HG03196 (cell line): Measurements from ENCODE around the gene EMILIN1.
"Not testable (repeated sequence)": the region's sequence is repeated elsewhere in the genome, so short reads cannot be mapped to it uniquely, and the experiment has no call there.

ENCODE experiments used
- ATAC-seq: cut with Tn5 transposase; IDR thresholded peaks from one replicate; pipeline ENCODE4 v1.9.1; 2021; ENCODE audit not compliant: unreplicated experiment

The EMILIN1 gene

DNA sequence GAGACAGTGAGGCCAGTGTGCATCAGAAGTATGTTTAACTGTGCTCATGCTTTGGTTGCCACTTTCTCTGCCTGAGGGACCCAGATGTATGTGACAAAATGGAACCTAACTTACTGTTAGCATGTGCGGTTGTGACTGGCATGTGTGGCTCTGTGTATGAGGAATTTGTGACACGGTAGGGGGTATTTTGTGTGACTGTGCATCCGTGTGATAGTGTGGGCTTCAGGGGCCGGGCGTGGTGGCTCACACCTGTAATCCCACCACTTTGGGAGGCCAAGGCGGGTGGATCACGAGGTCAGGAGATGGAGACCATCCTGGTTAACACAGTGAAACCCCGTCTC lies 40.9 kb downstream of the EMILIN1 start:
- not testable (repeated sequence) for ATAC-seq

DNA sequence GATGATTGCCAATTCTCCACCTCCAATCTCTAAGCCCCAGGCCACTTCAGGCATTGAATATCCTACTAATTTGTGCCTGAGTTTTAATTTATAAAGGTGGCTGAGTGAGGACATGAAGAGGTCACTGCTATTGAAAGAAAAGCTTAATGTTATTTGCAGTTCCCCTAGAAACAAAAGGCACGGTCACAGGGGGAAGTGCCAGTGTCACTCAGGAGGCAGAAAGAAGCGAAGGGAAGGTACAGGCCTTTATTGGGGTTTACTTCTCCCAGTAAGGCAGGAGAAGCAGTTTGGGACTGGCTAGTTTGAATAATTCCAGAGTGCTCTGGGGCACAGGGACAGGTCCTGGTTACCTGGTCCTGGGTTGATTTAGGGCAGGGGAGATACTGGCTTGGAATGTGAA lies 43.5 kb downstream of the EMILIN1 start:
- ATAC-seq = no peak

DNA sequence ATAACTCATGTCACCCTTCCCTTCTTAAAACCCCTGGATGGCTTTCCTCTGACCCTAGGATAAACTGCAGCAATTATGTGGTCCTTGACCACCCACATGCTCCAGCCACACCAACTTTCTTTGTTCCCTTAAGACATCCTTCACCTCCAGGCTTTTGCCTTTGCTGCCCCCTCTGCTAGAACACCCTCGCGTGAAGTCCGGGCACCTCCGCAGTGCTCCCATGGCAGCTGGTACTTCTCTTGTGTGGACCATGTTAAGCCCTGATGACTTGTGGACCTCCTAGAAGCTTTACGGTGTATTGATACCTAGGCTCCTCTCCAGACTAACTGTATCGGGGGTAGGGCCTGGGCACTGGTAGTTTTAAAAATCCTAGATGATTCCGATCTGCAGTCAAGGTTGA lies 44.4 kb downstream of the EMILIN1 start:
- no peak for ATAC-seq

- no peak for ATAC-seq
Observed at GRCh38 chr2:27123302-27124150, 45.1 kb downstream of the EMILIN1 start, which contains the start of gene ABHD1. Gene ABHD1, plus strand, starts transcription at chr2:27123815. Its CDS starts 134 bp downstream, at chr2:27123949.

DNA sequence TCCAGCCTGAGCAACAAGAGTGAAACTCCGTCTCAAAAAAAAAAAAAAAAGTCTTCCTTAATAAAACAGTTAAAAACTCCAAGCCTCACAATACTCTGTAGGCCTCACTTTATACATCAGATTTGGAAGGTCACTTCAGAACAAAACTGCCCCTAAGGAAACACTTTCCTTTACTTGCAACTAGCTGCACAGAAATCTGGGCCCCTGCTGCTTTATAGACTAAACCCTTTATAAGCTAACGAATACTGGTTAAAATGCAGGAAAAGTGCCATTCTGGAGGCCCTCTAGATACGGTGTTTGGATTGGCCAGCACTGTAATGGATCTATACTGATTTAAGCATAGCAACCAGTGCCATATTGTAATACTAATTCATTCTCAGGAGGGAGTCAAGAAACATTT lies 46.7 kb downstream of the EMILIN1 start:
- ATAC-seq = no peak

GRCh38 chr2:27126252-27126710 lies 47.9 kb downstream of the EMILIN1 start:
- no peak for ATAC-seq

- ATAC-seq = no peak
Observed at GRCh38 chr2:27127883-27128667, 49.7 kb downstream of the EMILIN1 start.

- ATAC-seq = no peak
Observed at GRCh38 chr2:27128668-27129571, 50.5 kb downstream of the EMILIN1 start.

DNA sequence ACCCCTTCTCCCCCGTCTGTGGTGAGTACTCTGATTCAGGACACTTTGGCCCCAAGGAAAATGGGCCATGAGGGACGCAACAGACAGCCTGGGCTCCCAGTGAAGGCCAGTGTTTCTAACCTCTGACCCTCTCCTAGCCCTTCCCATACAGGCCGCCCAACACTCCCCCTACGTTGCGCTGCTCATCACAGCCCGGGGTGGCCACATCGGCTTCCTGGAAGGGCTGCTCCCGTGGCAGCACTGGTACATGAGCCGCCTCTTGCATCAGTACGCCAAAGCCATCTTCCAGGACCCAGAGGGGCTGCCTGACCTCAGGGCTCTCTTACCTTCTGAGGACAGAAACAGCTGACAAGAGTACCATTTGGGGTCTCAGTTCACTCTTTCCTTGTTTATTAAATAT lies 52.0 kb downstream of the EMILIN1 start:
- no peak for ATAC-seq

- no peak for ATAC-seq
Observed at GRCh38 chr2:27131429-27131828, 53.0 kb downstream of the EMILIN1 start.

GRCh38 chr2:27133195-27133875 lies 54.9 kb downstream of the EMILIN1 start:
- ATAC-seq = no peak

- ATAC-seq = peak; percentile 73
Observed at GRCh38 chr2:27133905-27134780, 55.7 kb downstream of the EMILIN1 start, which contains the start of gene PREB. Gene PREB, minus strand, starts transcription at chr2:27134636. Its CDS starts 215 bp downstream, at chr2:27134421.

DNA sequence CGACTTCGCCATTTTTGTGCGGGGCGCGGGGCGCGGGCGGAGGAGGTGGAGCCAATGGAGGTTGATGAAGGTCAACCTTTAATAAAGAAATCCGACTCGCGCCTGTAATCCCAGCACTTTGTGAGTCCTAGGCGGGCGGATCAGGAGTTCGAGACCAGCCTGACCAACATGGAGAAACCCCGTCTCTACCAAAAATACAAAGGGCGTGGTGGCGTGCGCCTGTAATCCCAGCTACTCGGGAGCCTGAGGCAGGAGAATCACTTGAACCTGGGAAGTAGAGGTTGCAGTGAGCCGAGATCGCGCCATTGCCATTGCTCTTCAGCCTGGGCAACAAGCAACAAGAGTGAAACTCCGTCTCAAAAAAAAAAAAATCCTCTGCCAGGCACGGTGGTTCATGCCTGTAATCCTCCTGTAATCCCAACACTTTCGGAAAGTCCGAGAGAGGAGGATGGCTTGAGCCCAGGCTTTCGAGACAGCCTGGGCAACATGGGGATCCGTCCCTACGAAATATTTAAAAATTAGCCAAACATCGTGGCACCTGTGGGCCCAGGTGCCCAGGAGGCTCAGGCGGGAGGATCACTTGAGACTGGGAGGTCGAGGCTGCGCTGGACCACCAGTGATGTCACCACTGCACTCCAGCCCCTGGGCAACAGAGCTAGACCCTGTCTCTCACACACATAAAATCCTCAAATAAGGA lies 56.5 kb downstream of the EMILIN1 start:
- ATAC-seq = no peak

GRCh38 chr2:27135478-27135955 lies 57.1 kb downstream of the EMILIN1 start:
- no peak for ATAC-seq
